HL-60 (cell line): ENCODE measurements around the gene TBCD.

Experiments used
- SPI1 ChIP-seq: IDR thresholded peaks from 2 replicates; pipeline ENCODE4 v1.6.1; 2012; ENCODE audit warnings: low read depth, mild to moderate bottlenecking, borderline replicate concordance
- TF ChIP-seq, protein P1 (sequence below): IDR thresholded peaks from 2 replicates; pipeline ENCODE4 v1.6.1; 2012; ENCODE audit warnings: low read depth; ENCODE audit not compliant: insufficient replicate concordance
- TF ChIP-seq, protein P2 (sequence below): IDR thresholded peaks from one replicate; pipeline ENCODE4 v1.5.1; 2011; ENCODE audit warnings: low read length, control low read depth, inconsistent platforms; ENCODE audit not compliant: insufficient read depth

DNA sequence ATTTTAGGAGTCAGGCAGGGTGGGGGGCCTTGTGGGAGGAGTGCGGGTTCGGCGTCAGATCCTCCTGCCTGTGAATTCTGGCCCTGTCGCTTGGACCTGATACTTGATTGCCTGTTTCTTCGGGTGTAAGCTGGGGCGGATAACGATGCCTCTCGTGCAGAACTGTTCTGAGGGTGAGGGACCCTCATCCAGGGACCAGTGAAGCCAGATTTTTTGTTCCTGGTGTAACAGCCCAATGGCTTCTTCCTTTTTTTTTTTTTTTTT, 1.3 kb downstream of the TBCD start:
- no peak for TF ChIP-seq SPI1
- TF ChIP-seq, protein P1, sequence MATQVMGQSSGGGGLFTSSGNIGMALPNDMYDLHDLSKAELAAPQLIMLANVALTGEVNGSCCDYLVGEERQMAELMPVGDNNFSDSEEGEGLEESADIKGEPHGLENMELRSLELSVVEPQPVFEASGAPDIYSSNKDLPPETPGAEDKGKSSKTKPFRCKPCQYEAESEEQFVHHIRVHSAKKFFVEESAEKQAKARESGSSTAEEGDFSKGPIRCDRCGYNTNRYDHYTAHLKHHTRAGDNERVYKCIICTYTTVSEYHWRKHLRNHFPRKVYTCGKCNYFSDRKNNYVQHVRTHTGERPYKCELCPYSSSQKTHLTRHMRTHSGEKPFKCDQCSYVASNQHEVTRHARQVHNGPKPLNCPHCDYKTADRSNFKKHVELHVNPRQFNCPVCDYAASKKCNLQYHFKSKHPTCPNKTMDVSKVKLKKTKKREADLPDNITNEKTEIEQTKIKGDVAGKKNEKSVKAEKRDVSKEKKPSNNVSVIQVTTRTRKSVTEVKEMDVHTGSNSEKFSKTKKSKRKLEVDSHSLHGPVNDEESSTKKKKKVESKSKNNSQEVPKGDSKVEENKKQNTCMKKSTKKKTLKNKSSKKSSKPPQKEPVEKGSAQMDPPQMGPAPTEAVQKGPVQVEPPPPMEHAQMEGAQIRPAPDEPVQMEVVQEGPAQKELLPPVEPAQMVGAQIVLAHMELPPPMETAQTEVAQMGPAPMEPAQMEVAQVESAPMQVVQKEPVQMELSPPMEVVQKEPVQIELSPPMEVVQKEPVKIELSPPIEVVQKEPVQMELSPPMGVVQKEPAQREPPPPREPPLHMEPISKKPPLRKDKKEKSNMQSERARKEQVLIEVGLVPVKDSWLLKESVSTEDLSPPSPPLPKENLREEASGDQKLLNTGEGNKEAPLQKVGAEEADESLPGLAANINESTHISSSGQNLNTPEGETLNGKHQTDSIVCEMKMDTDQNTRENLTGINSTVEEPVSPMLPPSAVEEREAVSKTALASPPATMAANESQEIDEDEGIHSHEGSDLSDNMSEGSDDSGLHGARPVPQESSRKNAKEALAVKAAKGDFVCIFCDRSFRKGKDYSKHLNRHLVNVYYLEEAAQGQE: no peak
- TF ChIP-seq, protein P2, sequence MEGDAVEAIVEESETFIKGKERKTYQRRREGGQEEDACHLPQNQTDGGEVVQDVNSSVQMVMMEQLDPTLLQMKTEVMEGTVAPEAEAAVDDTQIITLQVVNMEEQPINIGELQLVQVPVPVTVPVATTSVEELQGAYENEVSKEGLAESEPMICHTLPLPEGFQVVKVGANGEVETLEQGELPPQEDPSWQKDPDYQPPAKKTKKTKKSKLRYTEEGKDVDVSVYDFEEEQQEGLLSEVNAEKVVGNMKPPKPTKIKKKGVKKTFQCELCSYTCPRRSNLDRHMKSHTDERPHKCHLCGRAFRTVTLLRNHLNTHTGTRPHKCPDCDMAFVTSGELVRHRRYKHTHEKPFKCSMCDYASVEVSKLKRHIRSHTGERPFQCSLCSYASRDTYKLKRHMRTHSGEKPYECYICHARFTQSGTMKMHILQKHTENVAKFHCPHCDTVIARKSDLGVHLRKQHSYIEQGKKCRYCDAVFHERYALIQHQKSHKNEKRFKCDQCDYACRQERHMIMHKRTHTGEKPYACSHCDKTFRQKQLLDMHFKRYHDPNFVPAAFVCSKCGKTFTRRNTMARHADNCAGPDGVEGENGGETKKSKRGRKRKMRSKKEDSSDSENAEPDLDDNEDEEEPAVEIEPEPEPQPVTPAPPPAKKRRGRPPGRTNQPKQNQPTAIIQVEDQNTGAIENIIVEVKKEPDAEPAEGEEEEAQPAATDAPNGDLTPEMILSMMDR: no peak
